8988T (cell line): ENCODE data around the gene MLPH.

ENCODE experiments used
- DNase-seq: peaks from one replicate; pipeline ENCODE4 v3.0.0; 2011

MLPH gene

GRCh38 chr2:237549216-237549615 lies 62.2 kb downstream of the MLPH start:
- DNase-seq: no peak

DNA sequence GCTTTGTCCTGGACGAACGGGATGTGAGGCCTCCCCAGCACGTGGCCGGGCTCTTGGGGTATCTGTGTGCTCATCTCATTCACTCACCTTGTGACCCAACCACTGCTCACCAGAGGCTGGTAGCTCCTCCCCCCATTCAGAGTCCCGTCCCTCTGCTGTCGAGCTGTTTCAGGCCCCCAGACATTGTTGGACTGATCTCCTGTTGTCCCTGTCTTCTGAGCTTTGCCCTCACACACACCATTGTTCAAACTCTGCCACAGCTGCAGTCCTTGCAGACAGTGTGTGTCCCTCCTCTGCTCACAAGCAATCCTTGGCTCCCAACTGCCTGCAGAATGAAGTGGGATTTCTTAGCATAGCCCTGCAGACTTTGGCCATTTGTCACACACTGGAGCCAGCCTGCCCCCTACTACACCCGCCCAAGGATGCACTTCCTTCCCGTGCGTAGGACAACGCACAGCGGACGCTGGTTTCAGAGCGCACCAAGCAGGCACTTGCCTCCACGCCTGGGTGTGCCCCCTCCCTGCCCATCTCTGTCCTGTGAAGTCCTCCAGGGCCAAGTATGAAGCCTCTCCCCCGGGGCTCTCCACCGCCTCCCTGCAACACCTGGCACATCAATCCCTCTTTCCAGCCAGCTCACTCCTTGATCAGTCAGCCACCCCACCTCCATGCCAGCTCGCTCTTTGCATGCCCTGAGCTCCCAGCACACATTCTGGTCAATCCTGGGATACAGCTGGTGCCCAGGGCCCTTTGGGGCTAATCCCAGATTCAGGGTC lies 62.8 kb downstream of the MLPH start:
- DNase-seq: no peak

GRCh38 chr2:237551071-237551574 lies 64.1 kb downstream of the MLPH start:
- no peak for DNase-seq

DNA sequence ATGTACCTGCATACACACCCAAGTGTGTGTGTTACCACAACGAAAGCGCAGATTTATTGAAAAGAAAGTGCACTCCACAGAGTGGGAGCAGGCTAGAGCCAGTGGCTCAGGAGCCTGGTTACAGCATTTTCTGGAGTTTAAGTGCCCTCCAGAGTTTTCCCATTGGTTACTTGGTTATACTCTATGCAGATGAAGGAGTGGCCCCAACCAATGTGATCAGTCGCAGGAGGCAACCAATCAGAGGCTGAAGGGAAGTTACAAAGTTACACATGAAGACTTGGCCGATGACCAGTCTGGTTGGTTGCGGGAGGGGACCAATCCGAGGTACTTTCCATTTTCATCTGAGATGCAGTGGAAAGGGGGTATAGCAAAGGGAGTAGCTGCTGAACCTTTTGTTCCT lies 65.9 kb downstream of the MLPH start:
- no peak for DNase-seq

DNA sequence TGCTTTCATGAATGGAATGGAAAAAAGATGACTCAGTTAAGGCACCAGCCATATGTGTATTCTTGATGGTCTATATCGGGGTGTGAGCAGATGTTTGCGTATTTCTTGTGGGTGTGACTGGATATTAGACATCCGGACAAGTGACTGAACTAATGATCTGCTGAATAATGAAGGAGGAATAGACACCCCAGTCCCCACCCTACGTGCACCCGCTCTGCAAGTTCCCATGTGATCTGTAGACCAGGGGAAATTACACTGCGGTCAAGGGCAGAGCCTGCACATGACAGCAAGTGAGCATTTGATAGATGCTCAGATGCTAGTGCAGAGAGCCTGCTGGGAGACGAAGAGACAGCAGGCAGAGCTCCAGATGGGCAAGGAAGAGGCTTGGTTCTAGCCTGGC lies 66.9 kb downstream of the MLPH start:
- no peak for DNase-seq

DNA sequence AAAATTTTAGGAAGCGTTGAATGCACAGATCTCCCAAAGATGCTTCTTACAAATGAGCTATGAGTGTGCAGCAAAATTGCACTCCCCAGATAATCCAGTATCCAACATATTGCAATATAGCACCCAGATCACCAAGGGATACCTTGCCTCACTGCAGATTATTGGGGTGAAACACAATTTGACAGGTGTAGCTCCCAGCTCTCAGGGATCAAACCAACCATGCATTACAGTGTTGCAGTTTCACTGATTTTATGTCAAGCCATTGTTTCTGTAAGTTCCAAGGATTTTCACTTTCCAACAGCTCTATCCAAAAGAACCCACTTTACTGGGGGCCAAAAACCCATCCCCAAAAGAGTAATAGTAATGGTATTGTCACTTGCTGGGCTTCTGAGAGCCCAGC lies 68.5 kb downstream of the MLPH start:
- DNase-seq: no peak

DNA sequence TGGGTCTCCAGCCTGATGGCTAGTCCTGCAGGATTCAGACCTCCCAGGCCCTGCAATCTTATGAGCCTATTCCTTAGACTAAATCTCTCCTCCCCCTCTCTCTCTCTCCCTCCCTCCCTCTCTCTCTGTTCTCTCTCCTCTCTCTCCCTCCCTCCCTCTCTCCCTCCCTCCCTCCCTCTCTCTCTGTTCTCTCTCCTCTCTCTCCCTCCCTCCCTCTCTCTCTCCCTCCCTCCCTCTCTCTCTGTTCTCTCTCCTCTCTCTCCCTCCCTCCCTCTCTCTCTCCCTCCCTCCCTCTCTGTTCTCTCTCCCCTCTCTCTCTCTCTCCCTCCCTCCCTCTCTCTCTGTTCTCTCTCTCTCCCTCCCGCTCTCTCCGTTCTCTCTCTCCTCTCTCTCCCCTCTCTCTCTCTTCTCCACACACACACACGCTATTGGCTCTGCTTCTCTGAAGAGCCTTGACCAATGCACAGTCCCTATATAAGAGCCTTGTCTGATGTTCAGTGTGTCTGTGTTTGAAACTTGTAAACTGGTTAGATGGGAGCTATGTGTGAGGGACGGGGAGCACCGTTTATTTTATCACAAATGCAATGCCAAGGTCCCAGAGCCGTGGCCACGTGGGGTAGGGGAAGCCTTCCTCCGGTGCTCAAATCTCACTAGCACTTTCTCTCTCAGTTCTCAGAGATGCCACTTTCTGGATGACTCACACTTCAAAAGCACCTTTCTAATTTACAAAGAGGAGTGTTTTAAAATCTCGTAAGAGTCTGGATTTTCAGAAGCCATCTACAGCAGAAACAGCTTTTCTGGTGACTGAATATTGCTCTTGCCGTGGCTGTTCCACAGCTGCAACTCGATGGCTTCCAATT lies 70.0 kb downstream of the MLPH start:
- DNase-seq: no peak

DNA sequence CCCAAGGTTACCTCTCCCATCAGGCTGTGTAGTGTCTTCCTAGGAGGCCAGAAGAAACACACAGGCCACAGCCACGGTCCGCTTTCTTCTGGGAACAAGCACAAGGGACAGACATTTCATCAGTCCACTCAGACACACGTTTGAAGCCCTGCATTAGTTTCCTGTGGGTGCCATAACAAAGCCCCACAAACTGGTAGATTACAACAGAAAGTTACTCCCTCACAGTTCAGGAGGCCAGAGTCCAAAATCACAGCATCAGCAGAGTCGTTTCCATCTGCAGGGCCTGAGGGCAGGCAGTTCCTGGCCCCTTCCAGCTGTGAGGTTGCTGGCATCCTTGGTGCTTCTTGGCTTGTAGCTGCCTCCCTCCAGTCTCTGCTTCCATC lies 70.6 kb downstream of the MLPH start:
- DNase-seq: no peak

GRCh38 chr2:237558961-237559641 lies 72.0 kb downstream of the MLPH start:
- DNase-seq: no peak

DNA sequence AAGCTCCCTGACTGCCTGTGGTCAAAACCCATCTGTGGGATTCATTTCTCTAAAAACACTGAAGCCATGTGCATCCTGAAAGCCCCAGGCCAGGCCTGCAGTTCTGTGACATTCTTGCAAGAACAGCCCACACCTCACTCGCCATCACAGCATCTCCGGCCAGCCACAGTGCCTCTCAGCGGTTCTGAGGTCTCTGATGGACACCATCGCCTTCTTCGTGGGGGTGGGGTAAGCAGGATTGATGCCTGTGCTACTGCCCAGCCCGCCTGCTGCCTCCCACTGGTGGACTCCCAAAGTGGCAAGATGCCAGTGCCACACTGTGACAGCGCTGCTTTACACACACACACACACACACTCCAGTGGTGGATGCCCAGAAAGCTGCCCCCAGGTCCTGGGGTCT lies 74.2 kb downstream of the MLPH start:
- no peak for DNase-seq

DNA sequence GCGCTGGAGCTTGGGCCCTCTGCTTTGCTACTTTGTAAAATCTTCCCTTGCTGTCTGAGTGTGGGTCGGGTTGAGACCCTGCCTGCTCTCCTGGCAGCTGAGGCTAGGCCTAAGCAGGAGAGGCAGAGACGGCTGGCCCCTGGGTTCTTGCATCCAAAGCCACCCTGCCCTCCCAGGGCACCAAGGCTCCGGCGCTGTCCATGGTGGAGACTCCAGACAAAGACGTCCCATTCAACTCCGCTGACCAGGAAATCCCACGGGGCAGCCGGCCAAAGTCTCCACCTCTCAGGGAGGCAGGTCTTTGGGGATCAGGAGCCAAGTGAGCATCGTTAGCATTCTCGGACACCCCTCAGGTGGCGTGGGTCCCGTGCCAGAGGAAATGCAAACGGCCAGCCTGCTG lies 76.8 kb downstream of the MLPH start:
- no peak for DNase-seq

- no peak for DNase-seq
Observed at GRCh38 chr2:237564526-237565131, 77.6 kb downstream of the MLPH start.

DNA sequence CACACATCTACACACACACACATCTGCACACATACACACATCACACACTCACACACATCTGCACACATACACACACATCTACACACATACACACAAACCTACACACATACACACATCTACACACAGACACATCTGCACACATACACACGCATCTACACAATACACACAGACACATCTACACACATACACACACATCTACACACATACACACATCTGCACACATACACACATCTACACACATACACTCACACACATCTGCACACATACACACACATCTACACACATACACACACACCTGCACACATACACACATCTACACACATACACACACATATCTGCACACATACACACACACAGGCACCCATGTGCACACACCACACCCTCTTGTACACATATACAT lies 78.9 kb downstream of the MLPH start:
- no peak for DNase-seq

DNA sequence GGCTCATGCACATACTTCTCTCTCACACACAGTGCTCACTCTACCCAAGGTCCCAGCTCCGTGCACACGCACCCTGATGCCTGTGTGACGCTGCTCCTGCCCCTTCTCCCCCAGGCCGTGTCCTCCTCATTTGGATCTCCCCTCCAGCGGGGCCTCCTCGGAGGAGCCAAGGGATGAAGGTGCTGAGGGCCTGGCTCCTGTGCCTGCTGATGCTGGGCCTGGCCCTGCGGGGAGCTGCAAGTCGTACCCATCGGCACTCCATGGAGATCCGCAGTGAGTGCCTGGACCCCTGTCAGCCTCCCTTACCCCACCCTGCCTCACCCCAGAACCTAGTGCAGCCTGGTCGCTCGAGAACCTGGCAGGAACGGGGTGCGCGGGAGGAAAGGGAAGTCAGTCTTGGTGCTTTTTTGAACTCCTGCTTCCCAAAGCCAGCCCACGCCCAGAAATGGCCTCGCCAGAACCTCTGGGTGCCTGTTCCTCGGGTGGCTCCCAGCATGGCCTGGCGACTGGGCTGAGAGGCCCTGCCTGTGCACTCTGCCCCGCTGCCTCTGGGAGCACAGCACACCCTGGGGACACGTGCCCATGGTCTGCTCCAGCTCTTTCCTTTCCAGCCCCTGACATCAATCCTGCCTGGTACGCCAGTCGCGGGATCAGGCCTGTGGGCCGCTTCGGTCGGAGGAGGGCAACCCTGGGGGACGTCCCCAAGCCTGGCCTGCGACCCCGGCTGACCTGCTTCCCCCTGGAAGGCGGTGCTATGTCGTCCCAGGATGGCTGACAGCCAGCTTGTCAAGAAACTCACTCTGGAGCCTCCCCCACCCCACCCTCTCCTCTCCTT lies 79.6 kb downstream of the MLPH start, which contains the start of gene PRLH:
TSS of gene PRLH (plus strand) at position 174 of the 835 bp plus-strand sequence. CDS start at position 174, 0 bp downstream.
- DNase-seq: no peak

DNA sequence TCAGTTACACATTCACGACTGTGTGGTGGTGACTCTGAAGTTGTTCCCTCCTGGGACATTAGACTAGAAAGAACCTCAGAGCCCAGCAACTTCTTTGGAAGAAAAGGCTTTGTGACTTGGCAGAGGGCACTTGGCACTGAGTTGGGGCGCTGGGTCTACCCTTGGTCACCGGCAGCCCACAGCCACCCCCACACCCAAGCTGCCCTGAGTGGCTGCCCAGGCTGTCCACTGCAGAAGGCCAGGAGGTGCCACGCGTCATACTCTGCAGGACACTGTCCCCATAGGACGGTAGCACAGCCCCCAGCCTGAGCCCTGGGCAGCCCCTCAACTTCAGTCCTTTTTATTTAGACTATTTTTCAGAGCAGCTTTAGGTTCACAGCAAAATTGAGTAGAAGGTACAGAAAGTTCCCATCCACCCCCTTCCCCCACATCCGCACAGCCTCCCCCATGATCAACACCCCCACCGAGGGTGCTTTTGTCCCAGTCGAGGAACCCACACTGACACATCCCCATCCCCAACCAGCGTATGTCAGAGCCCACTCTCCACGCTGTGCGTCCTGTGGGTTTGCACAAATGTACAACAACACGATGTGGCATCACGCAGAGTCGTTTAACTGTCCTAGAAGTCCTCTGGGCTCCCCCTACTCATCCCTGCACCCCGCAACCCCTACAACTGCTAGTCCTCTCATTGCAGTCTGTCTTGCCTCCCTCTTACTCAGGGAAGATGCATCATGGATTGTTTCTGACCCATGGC lies 80.4 kb downstream of the MLPH start:
- DNase-seq: no peak

GRCh38 chr2:237568121-237568660 lies 81.1 kb downstream of the MLPH start:
- no peak for DNase-seq

GRCh38 chr2:237569041-237569440 lies 82.0 kb downstream of the MLPH start:
- DNase-seq: no peak

- DNase-seq: no peak
Observed at GRCh38 chr2:237569896-237570295, 82.8 kb downstream of the MLPH start.

- no peak for DNase-seq
Observed at GRCh38 chr2:237570776-237571335, 83.8 kb downstream of the MLPH start.

GRCh38 chr2:237571551-237571950 lies 84.5 kb downstream of the MLPH start:
- DNase-seq: no peak
